ENCODE measurements around the gene DCDC2C.

GRCh38 chr2:3847397-3848052 is 144.2 kb downstream of the DCDC2C start:
- no peak for TF ChIP-seq POLR2A (IDR thresholded peaks at IDR 0.05)
- no peak for TF ChIP-seq CTCF (IDR thresholded peaks at IDR 0.05)
